Measurements from ENCODE around the gene VIT.

The VIT gene, protein sequence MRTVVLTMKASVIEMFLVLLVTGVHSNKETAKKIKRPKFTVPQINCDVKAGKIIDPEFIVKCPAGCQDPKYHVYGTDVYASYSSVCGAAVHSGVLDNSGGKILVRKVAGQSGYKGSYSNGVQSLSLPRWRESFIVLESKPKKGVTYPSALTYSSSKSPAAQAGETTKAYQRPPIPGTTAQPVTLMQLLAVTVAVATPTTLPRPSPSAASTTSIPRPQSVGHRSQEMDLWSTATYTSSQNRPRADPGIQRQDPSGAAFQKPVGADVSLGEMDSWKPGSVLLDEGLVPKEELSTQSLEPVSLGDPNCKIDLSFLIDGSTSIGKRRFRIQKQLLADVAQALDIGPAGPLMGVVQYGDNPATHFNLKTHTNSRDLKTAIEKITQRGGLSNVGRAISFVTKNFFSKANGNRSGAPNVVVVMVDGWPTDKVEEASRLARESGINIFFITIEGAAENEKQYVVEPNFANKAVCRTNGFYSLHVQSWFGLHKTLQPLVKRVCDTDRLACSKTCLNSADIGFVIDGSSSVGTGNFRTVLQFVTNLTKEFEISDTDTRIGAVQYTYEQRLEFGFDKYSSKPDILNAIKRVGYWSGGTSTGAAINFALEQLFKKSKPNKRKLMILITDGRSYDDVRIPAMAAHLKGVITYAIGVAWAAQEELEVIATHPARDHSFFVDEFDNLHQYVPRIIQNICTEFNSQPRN

DNA sequence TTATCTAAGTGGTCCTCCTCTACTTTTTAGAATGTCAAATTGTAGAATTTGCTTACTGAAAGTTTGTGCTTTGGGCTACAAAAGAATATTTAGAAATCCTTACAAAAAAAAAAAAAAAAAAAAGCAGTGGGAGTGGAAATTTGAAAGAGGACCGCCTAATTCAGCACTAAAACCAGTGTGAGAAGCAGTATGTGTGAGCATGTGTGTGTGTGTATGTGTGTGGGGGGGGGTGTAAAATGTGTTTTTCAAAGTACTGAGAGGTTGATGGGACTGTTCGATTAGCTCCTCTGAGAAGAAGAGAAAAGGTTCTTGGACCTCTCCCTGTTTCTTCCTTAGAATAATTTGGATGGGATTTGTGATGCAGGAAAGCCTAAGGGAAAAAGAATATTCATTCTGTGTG, at the start of gene VIT:
Gene VIT, plus strand, starts transcription at position 175 of the 400 bp plus-strand sequence. CDS start 19,664 bp downstream, outside the sequence.
- ATAC-seq, result no peak

DNA sequence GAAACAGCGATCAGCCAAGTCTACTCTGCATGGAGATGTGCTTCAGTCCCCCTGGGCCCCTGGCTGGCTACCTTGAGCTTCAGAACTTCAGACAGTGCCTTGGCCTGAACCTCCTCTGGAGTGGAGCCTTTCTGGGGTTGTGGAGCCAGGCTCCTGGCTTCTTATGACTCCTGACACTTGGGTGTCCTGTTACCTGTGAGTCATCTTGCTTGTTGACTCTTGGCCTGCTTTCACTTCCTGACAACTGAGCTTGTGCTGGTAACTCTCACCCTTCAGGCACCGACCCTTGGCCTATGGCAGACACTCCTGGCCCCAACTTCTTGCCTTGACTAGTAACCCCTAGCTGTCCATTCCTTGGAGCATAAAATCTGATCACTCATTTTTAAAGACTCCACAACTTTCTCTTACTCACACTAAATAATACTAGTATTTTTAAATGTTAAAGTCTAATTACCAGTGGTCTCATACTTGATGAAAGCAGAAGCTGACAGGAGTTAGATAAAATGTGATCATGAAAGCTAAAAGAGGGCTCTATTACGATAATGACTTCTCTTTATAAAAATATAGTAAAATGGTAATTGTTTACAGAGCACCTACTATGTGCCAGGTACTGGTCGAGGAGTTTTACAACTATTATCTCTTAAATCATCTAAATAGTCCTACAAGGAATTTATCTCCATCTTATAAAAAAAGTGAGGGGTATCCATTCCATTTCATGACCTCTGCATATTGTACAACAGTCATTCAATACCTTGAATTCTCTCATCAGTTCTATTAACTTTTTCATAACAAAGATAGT, 46.3 kb upstream of the VIT start:
- peak in 1 of 2 donors; percentile 43 for ATAC-seq

- ATAC-seq, result no peak
Measured at GRCh38 chr2:36653155-36653554, 43.4 kb upstream of the VIT start.

- no peak for ATAC-seq
Measured at GRCh38 chr2:36653967-36654694, 42.4 kb upstream of the VIT start.

DNA sequence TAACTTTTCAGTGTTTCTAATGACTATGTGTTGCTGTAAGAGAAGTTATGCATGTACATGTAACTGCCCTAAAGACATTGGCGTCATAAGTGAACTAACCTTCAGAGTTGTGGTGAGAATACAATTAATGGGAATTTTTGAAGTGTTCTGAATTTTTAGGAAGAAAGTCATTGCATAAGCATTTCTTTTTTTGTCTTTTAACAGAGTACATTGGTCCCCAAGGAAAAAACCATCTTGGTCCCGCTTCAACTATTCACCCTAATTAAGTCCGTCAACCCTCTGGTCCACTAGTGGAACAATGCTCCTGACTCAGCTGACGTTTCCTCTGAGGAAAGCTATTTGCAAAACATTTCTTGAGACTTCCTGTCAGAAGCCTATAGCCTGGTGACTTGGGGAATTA, 41.1 kb upstream of the VIT start:
- ATAC-seq, result no peak

DNA sequence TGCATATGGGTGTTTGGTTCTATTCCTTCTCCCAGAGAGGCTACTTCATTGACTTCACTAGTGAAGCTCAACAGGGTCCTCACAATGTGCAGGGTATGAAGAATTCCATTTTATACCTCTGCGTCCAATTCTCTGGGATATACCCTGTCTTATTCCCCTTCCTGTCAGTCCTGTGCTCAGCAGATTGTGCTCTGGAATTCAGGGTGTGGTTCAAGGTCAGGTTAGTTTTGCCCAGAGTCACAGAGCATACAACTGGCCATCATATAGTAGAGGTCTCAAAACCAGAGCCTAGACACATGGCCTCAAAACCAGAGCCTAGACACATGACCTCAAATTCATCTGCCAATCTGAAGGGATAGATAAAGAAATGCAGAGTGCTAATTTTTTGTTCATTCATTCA, 38.8 kb upstream of the VIT start:
- ATAC-seq, result no peak

DNA sequence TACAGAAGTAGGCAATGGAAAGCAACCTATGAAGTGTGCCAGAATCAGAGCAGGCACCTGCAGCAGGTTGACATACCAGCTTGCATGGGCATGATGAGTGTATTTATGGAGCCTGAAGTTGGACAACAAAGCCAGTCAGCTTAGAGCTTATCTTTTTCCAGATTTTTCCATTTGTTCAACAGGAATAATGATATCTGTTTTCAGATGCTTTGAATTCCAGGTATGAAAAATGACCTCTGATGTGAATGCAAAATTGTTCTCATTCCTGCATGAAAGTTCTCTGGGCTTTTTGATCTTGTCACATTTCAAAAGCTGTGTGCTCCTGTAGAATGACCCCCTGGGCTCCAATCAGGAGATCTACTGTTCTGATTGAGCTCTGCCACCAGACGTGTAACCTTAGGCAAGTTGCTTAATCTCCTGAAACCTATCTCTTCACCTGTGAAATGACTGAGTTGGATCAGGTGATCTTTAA, 38.2 kb upstream of the VIT start:
- no peak for ATAC-seq

DNA sequence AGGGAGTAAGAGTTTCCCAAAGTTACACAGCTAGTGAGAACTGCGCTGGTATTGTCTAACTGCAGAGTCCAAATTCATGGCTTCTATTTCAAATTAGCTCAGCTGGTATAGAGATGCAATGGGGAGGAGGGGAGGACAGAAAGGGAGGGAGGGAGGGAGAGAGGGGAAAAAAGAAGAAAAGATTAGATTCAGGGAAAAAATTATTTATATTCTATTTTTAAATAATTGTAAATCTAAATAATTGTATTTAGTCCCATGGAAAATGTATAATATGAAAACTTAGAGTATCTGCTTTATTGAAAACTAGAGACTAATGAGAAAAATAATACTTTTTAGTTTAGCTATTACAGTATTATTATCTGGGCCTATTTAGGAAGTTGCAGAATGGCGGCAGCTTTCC, 37.3 kb upstream of the VIT start:
- ATAC-seq, result no peak

DNA sequence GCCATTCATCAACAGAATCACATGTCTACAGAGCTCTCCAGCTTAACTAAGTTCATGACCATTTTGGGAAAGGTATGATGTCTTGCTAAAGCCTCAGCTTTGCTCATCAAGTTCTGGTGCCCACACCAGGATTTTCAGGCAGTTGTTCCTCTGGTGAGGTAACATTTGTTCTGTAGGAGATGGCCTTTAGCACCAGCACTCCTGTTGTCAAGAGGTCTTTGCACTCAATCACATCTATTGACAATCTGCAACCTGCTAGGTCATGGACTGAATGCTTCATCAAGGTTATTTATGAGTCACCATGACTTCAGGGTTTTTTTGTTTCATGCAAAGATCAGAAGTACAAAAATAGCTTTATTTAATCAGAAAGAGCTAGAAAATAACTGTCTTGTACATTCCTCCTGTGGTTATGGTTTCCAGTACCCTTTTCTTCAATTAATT, 36.6 kb upstream of the VIT start:
- peak; percentile 72 to 74 for ATAC-seq

DNA sequence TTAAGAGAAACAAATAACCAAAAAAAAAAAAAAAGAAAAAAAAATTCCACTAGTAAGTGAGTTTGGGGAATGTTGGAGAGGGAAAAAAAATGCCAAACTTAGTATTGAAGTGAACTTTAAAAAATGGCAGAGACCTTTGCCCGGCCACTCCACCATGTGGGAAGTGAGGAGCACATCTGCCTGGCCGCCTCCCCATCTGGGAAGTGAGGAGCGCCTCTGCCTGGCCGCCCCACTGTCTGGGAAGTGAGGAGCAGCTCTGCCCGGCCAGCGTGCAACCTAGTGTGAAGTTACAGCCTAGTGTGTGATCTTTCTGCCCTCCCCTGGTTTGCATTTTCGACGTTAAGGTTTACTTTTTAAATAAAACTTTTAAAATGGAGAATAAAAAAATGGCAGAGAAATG, 33.9 kb upstream of the VIT start:
- no peak for ATAC-seq

DNA sequence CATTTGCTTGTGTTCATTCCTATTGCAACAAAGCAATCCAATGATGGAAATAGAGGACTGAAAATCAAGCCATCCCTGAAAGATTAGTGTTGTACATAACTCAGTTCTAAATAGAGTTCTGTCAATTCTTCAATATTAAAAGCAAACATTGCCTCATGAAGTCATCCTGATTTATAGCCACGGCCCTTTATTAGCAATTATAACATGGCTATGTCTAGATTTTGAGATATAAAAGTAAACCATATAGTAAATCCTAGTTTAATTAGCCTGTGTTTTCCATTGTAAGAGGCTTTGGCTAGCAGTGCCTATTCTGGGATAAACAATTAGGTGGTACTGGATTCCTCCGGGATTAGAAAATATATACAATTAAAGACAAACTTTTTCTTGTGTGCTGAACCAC, 33.2 kb upstream of the VIT start:
- no peak for ATAC-seq

GRCh38 chr2:36663851-36664695, 32.4 kb upstream of the VIT start:
- peak; percentile 50 to 63 for ATAC-seq

GRCh38 chr2:36664696-36665076, 31.8 kb upstream of the VIT start:
- ATAC-seq, result no peak

DNA sequence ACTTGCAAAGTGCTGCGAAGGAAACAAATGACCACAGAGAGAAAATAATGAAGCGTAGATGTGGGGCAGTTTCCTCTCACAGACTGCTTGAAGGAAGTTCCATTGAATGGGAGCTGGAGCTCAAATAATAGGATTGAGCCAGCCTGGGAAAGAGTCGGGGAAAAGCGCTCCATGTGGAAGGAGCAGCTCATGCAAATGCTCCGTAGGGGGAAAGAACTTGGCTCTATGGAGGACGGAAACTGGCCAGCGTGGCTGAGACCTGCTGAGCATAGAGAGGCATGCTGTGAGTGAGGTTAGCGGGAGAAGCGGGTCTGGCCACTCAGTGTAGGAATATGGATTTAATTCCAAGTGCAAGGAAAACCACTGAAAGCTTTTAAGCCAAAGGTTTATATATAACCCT, 28.6 kb upstream of the VIT start:
- ATAC-seq, result no peak

GRCh38 chr2:36670881-36671595, 25.5 kb upstream of the VIT start:
- ATAC-seq, result no peak

GRCh38 chr2:36671731-36672130, 24.8 kb upstream of the VIT start:
- ATAC-seq, result no peak

DNA sequence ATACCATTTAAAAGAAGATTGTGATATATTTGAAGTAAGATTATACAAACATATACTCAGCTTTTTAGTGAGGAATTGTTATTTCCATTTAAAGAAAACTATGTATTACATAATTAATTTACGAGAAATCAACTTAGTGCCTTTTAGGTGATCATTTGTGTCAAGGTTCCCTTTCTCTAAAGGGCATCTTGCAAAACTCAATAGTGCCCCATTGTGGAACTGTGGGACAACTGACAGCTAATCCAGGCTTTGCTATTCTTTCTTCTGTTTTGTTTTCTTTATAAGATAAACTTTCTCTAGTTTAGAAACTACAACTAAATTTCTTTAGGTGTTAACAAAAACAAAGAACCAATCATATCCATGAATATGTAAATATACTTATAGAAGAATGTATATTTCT, 24.3 kb upstream of the VIT start:
- ATAC-seq, result no peak

GRCh38 chr2:36675579-36676282, 20.8 kb upstream of the VIT start:
- ATAC-seq, result no peak

- no peak for ATAC-seq
Measured at GRCh38 chr2:36676364-36676763, 20.1 kb upstream of the VIT start.

- ATAC-seq, result no peak
Measured at GRCh38 chr2:36677386-36677785, 19.1 kb upstream of the VIT start.

Measured in activated CD4-positive, CD25-positive, alpha-beta regulatory T cell treated with anti-CD3 and anti-CD28 coated beads, Interleukin-2, amount 50 U/mL, for 24 hours (primary cell).